Measurements from ENCODE around the gene U2AF2.

- TF ChIP-seq CTCF (conservative IDR thresholded peaks at IDR 0.05; ENCODE audit: low read length) (no peak), EZH2phosphoT487 (IDR thresholded peaks at IDR 0.05; ENCODE audit: borderline replicate concordance, low read depth, low read length) (no peak)
These were observed 40.9 kb downstream of the U2AF2 start for GRCh38 chr19:55695511-55696290.

Measured in OCI-LY7 (cell line).